ENCODE results near the gene XIAP.

DNA sequence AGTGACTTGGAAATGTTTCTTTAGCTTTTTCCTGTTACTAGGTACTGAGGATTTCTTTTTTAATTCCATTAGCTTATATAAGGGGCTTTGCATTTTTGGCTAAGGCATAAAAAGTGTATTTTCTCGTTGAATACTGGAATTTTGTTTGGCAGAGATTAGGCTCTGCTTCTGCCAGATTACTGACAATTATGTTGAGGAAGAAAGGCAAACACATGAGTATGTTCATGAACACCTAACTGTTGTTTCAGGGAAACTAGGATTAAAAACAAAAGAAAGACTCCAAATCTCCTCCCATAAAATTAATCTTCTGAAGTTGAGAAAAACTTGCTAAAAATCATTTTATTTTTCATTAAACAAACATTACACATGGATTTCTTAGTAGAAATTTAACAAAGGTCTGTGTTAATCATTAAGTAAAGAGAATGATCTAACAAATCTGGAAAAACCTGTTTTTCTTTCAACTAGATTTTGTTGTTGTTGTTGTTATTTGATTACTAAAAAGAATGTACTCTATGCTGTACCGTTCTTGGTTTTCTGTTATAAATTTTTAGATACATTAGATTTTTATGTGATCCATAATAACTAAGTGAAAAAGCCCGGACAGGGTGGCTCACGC, 58.4 kb downstream of the XIAP start:
- TF ChIP-seq, protein P1, sequence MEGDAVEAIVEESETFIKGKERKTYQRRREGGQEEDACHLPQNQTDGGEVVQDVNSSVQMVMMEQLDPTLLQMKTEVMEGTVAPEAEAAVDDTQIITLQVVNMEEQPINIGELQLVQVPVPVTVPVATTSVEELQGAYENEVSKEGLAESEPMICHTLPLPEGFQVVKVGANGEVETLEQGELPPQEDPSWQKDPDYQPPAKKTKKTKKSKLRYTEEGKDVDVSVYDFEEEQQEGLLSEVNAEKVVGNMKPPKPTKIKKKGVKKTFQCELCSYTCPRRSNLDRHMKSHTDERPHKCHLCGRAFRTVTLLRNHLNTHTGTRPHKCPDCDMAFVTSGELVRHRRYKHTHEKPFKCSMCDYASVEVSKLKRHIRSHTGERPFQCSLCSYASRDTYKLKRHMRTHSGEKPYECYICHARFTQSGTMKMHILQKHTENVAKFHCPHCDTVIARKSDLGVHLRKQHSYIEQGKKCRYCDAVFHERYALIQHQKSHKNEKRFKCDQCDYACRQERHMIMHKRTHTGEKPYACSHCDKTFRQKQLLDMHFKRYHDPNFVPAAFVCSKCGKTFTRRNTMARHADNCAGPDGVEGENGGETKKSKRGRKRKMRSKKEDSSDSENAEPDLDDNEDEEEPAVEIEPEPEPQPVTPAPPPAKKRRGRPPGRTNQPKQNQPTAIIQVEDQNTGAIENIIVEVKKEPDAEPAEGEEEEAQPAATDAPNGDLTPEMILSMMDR (IDR thresholded peaks at IDR 0.05; ENCODE audit: insufficient read depth, low read length, poor library complexity, severe bottlenecking) = no peak
- TF ChIP-seq EZH2phosphoT487 (conservative IDR thresholded peaks at IDR 0.05; ENCODE audit: low read length) = no peak

All from SU-DHL-6 (cell line).